ENCODE results near the gene UBR3.

- TF ChIP-seq POLR2AphosphoS5 (IDR thresholded peaks at IDR 0.05; ENCODE audit: low read depth, low read length) = no peak
- TF ChIP-seq REST (IDR thresholded peaks at IDR 0.05; ENCODE audit: insufficient read depth in 1 of 2, low read depth in 2 of 2, low read length in 2 of 2) = no peak
- TF ChIP-seq TAF1 (IDR thresholded peaks at IDR 0.05; ENCODE audit: borderline replicate concordance, insufficient read depth, low read length) = no peak
- TF ChIP-seq FOXP2 (optimal IDR thresholded peaks at IDR 0.05; ENCODE audit: borderline replicate concordance, extremely low read depth, extremely low read length, insufficient read depth) = no peak
Measured at GRCh38 chr2:169916623-169917022, 89.4 kb downstream of the UBR3 start.

All from PFSK-1 (cell line).